Neural cell (in vitro differentiated cells): ENCODE measurements around the gene CHDH. TPM values are rescaled to one million over a fixed set of nuclear protein-coding genes. Genes with fewer than 3 reads are reported as not detected.

Experiments
- H2AFZ ChIP-seq: fragments of 200-600, 300-800 bp; sonication (generic), shearing (Covaris generic); 2 replicates; pipeline ENCODE4 v1.6.0; 2014; ENCODE audit warnings: low read depth, mild to moderate bottlenecking, antibody characterized with exemption, low read length, moderate library complexity
- H3F3A ChIP-seq: fragments of 200-600 bp; shearing (Covaris generic); 2 replicates; pipeline ENCODE4 v1.6.1; 2016; ENCODE audit warnings: mild to moderate bottlenecking, moderate library complexity, mixed read lengths, antibody characterized with exemption, low read length; ENCODE audit not compliant: insufficient read depth, poor library complexity, severe bottlenecking
- H3K27ac ChIP-seq: fragments of 200-600, 300-800 bp; sonication (generic), shearing (Covaris generic); 2 replicates; pipeline ENCODE4 v1.5.1; 2014; ENCODE audit warnings: mild to moderate bottlenecking, low read length, moderate library complexity
- H3K27me3 ChIP-seq: fragments of 300-800, 200-600 bp; sonication (generic), shearing (Covaris generic); 2 replicates; pipeline ENCODE4 v1.6.0; 2014; ENCODE audit warnings: mild to moderate bottlenecking, low read depth, low read length, moderate library complexity; ENCODE audit not compliant: insufficient read depth
- H3K36me3 ChIP-seq: fragments of 300-800, 200-600 bp; sonication (generic), shearing (Covaris generic); 2 replicates; pipeline ENCODE4 v1.5.1; 2014; ENCODE audit warnings: mild to moderate bottlenecking, antibody characterized with exemption, low read length, moderate library complexity; ENCODE audit not compliant: insufficient read depth
- H3K4me2 ChIP-seq: fragments of 300-800, 200-600 bp; sonication (generic), shearing (Covaris generic); 2 replicates; pipeline ENCODE4 v1.6.0; 2014; ENCODE audit warnings: mild to moderate bottlenecking, low read length
- H3K4me3 ChIP-seq: fragments of 300-800, 200-600 bp; sonication (generic), shearing (Covaris generic); 2 replicates; pipeline ENCODE4 v1.5.1; 2014; ENCODE audit warnings: mild to moderate bottlenecking, low read length, moderate library complexity
- H3K79me2 ChIP-seq: fragments of 200-600 bp; shearing (Covaris generic); replicated peaks from 2 replicates; pipeline ENCODE4 v1.6.0; 2014; ENCODE audit warnings: mild to moderate bottlenecking, low read length, moderate library complexity; ENCODE audit not compliant: insufficient read depth
- H3K9ac ChIP-seq: fragments of 300-800, 200-600 bp; sonication (generic), shearing (Covaris generic); 2 replicates; pipeline ENCODE4 v1.6.1; 2016; ENCODE audit warnings: mild to moderate bottlenecking, low read length, mixed read lengths
- H3K9me2 ChIP-seq: fragments of 200-600 bp; shearing (Covaris generic); 2 replicates; pipeline ENCODE4 v1.6.1; 2016; ENCODE audit warnings: mild to moderate bottlenecking, low read length, mixed read lengths; ENCODE audit not compliant: insufficient read depth
- H3K9me3 ChIP-seq: fragments of 200-600, 300-800 bp; sonication (generic), shearing (Covaris generic); 2 replicates; pipeline ENCODE4 v1.6.1; 2016; ENCODE audit warnings: mild to moderate bottlenecking, mixed run types, low read length, moderate library complexity, mixed read lengths
- H4K20me1 ChIP-seq: fragments of 200-600 bp; shearing (Covaris generic); 2 replicates; pipeline ENCODE4 v1.6.1; 2016; ENCODE audit warnings: mild to moderate bottlenecking, mixed run types; ENCODE audit not compliant: insufficient read depth
- CTCF ChIP-seq: fragments of 450-650 bp; IDR thresholded peaks from 2 replicates; pipeline ENCODE4 v1.5.1; 2014; ENCODE audit warnings: antibody characterized with exemption, mild to moderate bottlenecking, moderate library complexity; ENCODE audit not compliant: poor library complexity, severe bottlenecking
- EP300 ChIP-seq: fragments of 450-650 bp; conservative IDR thresholded peaks from 2 replicates; pipeline ENCODE4 v1.6.1; 2014; ENCODE audit warnings: antibody characterized with exemption, mild to moderate bottlenecking, moderate library complexity; ENCODE audit not compliant: poor library complexity, severe bottlenecking
- EZH2 ChIP-seq: fragments of 200-600, 300-800 bp; shearing (Covaris generic), sonication (generic); IDR thresholded peaks from 2 replicates; pipeline ENCODE4 v1.6.1; 2014; ENCODE audit warnings: antibody characterized with exemption, low read length, borderline replicate concordance, mild to moderate bottlenecking; ENCODE audit not compliant: insufficient read depth, poor library complexity, severe bottlenecking
- MXI1 ChIP-seq: fragments of 450-650 bp; conservative IDR thresholded peaks from 2 replicates; pipeline ENCODE4 v1.6.1; 2014; ENCODE audit warnings: antibody characterized with exemption, mild to moderate bottlenecking; ENCODE audit not compliant: poor library complexity, severe bottlenecking
- POLR2AphosphoS5 ChIP-seq: IDR thresholded peaks from 2 replicates; pipeline ENCODE4 v1.6.1; 2012
- RAD21 ChIP-seq: fragments of 450-650 bp; conservative IDR thresholded peaks from 2 replicates; pipeline ENCODE4 v1.6.1; 2014; ENCODE audit warnings: antibody characterized with exemption, mild to moderate bottlenecking, moderate library complexity
- REST ChIP-seq: IDR thresholded peaks from 2 replicates; pipeline ENCODE4 v1.6.1; 2012; ENCODE audit warnings: borderline replicate concordance
- SMC3 ChIP-seq: fragments of 450-650 bp; conservative IDR thresholded peaks from 2 replicates; pipeline ENCODE4 v1.6.1; 2014; ENCODE audit warnings: antibody characterized with exemption, mild to moderate bottlenecking, moderate library complexity; ENCODE audit not compliant: poor library complexity
- TAF1 ChIP-seq: IDR thresholded peaks from 2 replicates; pipeline ENCODE4 v1.6.1; 2012; ENCODE audit warnings: low read depth
- polyA plus RNA-seq: library from polyadenylated mRNA; depleted of rRNA; stranded (reverse); fragments of >200 nt; gene quantifications from 2 replicates; pipeline ENCODE4 v1.2.3, GENCODE V29; 2014

The CHDH gene
- polyA plus RNA-seq, 1 donor from 2014 or later = 0.17 TPM

GRCh38 chr3:53774414-53774813 lies 71.8 kb downstream of the CHDH start:
- no peak overlapping the region for H3K4me3 ChIP-seq
- H3K27ac ChIP-seq = no peak overlapping the region
- H4K20me1 ChIP-seq = no peaks in the 10 kb centered on the region
- TF ChIP-seq EZH2 (no peak), REST (no peak), EP300 (no peak), SMC3 (no peak), CTCF (no peak), TAF1 (no peak)
- H2AFZ ChIP-seq = no peak overlapping the region
- no peak overlapping the region for H3K9ac ChIP-seq
- H3K36me3 ChIP-seq = no peaks in the 10 kb centered on the region
- H3K4me2 ChIP-seq = no peak overlapping the region
- H3K27me3 ChIP-seq = no peaks in the 10 kb centered on the region
- H3K9me3 ChIP-seq = no peaks in the 10 kb centered on the region
- H3K9me2 ChIP-seq = no peaks in the 10 kb centered on the region
- no peaks in the 10 kb centered on the region for H3K79me2 ChIP-seq
- H3F3A ChIP-seq = no peaks in the 10 kb centered on the region

- Histone ChIP-seq H3K9ac (no peak overlapping the region), H3K9me2 (no peaks in the 10 kb centered on the region), H3K36me3 (no peaks in the 10 kb centered on the region), H3K4me2 (no peak overlapping the region), H3K27ac (no peak overlapping the region), H3K4me3 (no peak overlapping the region), H2AFZ (no peak overlapping the region), H4K20me1 (no peaks in the 10 kb centered on the region), H3F3A (no peaks in the 10 kb centered on the region), H3K27me3 (no peaks in the 10 kb centered on the region), H3K9me3 (no peaks in the 10 kb centered on the region), H3K79me2 (no peaks in the 10 kb centered on the region)
- no peak for TF ChIP-seq REST
- no peak for TF ChIP-seq POLR2AphosphoS5
- no peak for TF ChIP-seq MXI1
- no peak for TF ChIP-seq RAD21
- no peak for TF ChIP-seq SMC3
- no peak for TF ChIP-seq CTCF
- no peak for TF ChIP-seq EZH2
- no peak for TF ChIP-seq TAF1
- no peak for TF ChIP-seq EP300
Observed at GRCh38 chr3:53773611-53774368, 72.4 kb downstream of the CHDH start.
